RWPE1 (cell line): ENCODE measurements around the gene CELF6.
"Not testable (repeated sequence)": the region's sequence is repeated elsewhere in the genome, so short reads cannot be mapped to it uniquely, and the experiment has no call there.

ENCODE experiments used
- CTCF ChIA-PET: fragments of 350-600 bp; sonication (Branson Sonifier 250); formaldehyde crosslinking; extraction: SDS; loops from one replicate; lab custom pipeline; 2021; lab: Yijun Ruan, JAX
- POLR2A ChIA-PET: fragments of 400-600 bp; formaldehyde crosslinking; extraction: SDS; loops from one replicate; lab custom pipeline; 2020; ENCODE audit warnings: antibody characterized with exemption; ENCODE audit not compliant: low non-redundant PET; lab: Yijun Ruan, JAX
- DNase-seq: peaks from one replicate; pipeline ENCODE4 v3.0.0; 2012; ENCODE audit warnings: low spot score
- H3K27ac ChIP-seq: fragments of 450-650 bp; 2 replicates; pipeline ENCODE4 v1.5.1; 2017
- TF ChIP-seq, protein P1 (sequence below): fragments of 450-650 bp; conservative IDR thresholded peaks from 2 replicates; pipeline ENCODE4 v1.5.1; 2017; ENCODE audit warnings: low read depth, mild to moderate bottlenecking

CELF6 gene

DNA sequence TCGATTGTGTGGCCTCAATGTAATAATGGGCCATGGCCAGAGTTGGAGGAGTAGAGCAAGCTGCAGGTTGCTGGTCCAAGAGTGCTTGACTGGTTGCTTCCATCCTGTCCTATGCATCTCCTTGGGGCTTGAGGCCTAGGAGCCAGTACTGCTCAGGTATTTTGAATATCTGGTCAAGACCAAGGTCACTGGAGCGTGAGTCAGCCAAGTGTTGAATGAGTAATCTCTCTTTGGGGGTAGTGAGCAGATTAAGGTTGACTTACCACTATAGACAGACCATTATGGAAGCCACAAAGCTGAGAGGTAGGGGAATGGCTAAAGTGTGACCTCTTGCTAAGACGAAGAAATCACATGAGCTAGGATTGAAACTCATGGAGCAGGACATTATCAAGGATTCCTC, 38.2 kb downstream of the CELF6 start:
- CTCF ChIA-PET, result no interaction called here
- POLR2A ChIA-PET, result no interaction called here
- TF ChIP-seq, protein P1, sequence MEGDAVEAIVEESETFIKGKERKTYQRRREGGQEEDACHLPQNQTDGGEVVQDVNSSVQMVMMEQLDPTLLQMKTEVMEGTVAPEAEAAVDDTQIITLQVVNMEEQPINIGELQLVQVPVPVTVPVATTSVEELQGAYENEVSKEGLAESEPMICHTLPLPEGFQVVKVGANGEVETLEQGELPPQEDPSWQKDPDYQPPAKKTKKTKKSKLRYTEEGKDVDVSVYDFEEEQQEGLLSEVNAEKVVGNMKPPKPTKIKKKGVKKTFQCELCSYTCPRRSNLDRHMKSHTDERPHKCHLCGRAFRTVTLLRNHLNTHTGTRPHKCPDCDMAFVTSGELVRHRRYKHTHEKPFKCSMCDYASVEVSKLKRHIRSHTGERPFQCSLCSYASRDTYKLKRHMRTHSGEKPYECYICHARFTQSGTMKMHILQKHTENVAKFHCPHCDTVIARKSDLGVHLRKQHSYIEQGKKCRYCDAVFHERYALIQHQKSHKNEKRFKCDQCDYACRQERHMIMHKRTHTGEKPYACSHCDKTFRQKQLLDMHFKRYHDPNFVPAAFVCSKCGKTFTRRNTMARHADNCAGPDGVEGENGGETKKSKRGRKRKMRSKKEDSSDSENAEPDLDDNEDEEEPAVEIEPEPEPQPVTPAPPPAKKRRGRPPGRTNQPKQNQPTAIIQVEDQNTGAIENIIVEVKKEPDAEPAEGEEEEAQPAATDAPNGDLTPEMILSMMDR, result no peak
- no peak overlapping the region for H3K27ac ChIP-seq
- DNase-seq, result no peak

DNA sequence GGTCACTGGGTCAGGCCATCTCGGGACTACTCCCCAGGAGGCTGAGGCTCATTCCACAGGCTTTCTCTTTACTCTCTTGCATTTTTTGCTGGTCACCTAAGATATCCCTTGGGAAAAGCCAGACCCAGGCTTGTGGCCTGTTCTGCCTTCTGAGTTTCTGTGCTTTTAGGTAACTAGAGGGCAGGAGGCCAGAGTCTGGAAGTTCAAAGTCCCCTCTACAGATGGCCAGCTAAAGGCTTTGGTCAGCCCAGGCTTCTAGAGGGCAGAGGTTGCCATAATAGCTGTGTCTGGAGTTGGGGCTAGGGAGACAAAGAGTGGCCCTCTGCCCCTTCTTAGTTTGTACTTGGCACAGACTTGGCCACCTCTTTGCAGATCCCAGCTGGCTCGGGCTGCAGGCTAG, 39.2 kb downstream of the CELF6 start:
- no peak for DNase-seq
- ChIA-PET POLR2A (no interaction called here), CTCF (no interaction called here)
- H3K27ac ChIP-seq, result no peak overlapping the region
- TF ChIP-seq, protein P1, result no peak

DNA sequence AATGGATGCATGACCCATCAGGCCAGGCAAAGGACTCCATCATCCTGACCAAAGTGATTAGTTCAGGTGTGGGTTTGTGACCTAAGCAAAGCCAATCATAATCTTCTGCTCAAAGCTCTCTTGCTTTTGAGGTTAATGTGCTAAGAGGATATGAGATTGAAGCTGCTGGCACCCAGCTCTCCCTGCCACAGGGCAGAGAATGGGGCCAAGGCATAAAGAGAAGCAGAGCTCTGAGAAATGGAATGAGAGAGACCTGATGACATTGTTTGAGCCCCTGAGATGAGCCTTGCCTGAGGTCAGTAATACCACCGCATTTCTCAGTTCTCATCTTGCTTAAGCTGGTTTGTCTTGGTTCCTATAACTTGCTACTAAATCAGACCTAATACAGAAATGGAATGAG, 41.2 kb downstream of the CELF6 start:
- CTCF ChIA-PET, result no interaction called here
- DNase-seq, result no peak
- TF ChIP-seq, protein P1, result no peak
- no peak overlapping the region for H3K27ac ChIP-seq
- POLR2A ChIA-PET, result no interaction called here

DNA sequence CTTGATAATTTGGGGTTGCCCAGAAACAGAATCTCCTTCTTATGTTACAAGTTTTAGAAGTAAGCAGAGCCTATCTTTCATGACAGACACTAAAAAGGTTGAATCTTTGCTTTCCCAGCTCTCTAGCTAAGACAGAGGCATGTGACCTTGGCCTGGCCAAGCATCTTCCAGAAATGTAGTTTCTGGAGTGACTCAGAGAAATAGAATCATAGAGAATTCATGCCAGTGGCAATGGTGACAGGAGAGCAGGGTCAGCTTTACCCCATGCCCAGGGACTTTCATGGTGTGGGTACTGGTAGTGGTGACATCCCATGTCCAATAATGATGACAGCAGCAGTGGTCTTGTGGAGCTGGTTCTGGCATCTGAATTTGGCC, 43.6 kb downstream of the CELF6 start:
- CTCF ChIA-PET, result interaction anchor here (0.7 kb wide), 1 partner anchor 395 kb away, joined by 3 read pairs; no protein-coding TSS in a partner anchor
- TF ChIP-seq, protein P1, result no peak
- H3K27ac ChIP-seq, result no peak overlapping the region
- DNase-seq, result no peak
- POLR2A ChIA-PET, result no interaction called here

DNA sequence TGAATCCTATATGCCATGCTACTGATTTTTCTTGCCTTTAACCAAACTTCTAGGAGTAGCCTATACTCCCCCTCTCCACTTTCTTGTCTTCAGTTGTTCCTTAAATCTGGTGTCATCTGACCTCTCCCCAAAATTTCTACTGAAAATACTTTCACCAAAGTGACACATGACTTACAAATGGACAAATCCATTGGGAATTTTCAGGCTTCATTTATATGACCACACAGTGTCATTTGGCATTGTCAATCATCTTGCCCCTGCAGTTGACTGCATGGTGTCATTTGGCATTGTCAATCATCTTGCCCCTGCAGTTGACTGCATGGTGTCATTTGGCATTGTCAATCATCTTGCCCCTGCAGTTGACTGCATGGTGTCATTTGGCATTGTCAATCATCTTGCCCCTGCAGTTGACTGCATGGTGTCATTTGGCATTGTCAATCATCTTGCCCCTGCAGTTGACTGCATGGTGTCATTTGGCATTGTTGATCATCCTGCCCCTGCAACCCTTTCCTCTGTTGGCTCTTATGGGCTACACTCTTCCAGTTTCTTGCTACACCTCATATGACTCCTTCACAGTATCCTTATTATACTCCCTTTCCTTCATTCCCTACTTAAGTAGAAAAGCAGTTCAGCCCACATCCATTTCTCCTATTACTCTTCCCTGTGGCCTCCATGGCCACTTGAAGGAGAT, 44.2 kb downstream of the CELF6 start:
- POLR2A ChIA-PET, H3K27ac ChIP-seq, DNase-seq: not testable (repeated sequence)
- CTCF ChIA-PET, result interaction anchor here (0.7 to 1.4 kb wide), 2 partner anchors 10 to 395 kb away, joined by 3 to 5 read pairs; no protein-coding TSS in a partner anchor

DNA sequence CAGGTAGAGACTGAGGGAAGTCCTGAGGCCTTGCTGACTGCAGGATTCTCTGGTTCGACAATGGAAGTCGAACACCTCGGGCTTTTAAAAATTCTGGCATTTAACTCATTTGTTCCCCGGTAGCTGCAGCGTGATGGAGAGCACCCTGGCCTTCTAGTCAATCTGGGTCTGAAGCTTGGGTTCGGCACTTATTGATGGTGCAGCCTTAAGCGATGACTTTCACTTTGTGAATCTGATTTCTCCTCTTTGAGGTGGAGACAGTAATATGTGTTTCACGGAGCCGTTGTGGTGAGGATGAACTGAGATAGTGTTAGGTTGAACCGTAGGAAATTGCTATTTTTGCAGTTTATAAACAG, 47.0 kb downstream of the CELF6 start:
- H3K27ac ChIP-seq, result peak overlapping the region; percentile 82
- CTCF ChIA-PET, result interaction anchor here (0.6 to 1.0 kb wide), 2 partner anchors 33 to 46 kb away, joined by 4 read pairs; no protein-coding TSS in a partner anchor

More for the DNA sequence above, 47.0 kb downstream of the CELF6 start:
- DNase-seq, result no peak
- TF ChIP-seq, protein P1, result peak; percentile 30
- POLR2A ChIA-PET, result interaction anchor here (0.6 kb wide), 1 partner anchor 80 kb away, joined by 4 read pairs; no protein-coding TSS in a partner anchor
